Measurements from ENCODE around the gene LYPLA2.
A peak's percentile ranks its signal among the peaks of the same experiment; 100 is the strongest.

LYPLA2 gene

DNA sequence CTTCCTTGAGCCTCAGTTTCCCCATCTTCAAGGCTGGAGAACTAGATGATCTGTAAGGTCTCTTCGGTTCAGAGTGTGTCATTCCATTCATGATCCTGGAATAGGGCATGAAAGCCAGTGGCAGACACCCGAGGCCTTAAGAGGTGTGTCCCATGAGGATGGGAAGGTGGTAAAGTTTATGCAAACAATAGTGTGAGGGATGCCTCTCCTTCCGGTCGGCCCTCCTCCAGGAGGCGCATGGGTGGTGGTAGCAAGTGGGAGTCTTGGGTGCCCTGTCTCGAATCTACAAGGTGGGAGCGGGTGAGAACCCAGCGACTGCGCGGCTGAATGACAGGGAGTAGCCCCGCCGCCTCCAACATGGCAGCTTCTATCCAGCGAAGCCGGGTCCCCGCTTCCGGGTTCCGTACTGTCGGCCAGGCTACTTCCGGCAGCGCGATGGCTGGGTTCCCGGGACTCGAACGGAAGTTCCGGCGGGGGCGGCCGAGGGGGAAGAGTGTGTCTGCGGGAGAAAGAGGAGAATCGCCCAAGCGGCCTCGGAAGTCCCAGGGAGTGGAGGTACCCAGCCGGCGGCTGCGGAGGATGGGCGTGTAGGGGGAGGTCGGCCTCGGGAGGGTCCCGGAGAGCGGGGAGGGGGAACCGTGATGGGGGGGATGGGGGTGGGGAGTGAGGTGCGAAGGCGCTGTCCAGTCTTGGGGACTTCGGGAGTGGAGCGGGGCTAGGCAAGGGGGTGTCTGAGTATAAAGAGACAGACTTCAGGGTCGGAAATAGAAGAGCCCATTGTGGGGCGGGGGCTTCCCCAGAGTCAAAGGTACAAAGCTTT lies at the start of gene LYPLA2:
LYPLA2 (plus strand) TSS at position 450 of the 820 bp plus-strand sequence. CDS start 1,538 bp downstream, outside the sequence.
- DNase-seq (ENCODE audit: low read depth), result peak; percentile 87
- peak within 1 kb of the TSS; percentile 92 for H3K4me3 ChIP-seq (ENCODE audit: low read length)
- no peak for TF ChIP-seq CTCF (conservative IDR thresholded peaks at IDR 0.05; ENCODE audit: low read length)

- no peak overlapping the region for H3K4me3 ChIP-seq (ENCODE audit: low read length)
- DNase-seq (ENCODE audit: low read depth), result peak; percentile 48
- TF ChIP-seq CTCF (conservative IDR thresholded peaks at IDR 0.05; ENCODE audit: low read length), result no peak
These were observed 49.3 kb upstream of the LYPLA2 start for GRCh38 chr1:23741609-23742008.

- peak overlapping the region; percentile 76 for H3K4me3 ChIP-seq (ENCODE audit: low read length)
- TF ChIP-seq CTCF (conservative IDR thresholded peaks at IDR 0.05; ENCODE audit: low read length), result no peak
- peak; percentile 29 for DNase-seq (ENCODE audit: low read depth)
These were observed 48.2 kb upstream of the LYPLA2 start for GRCh38 chr1:23742670-23743286.

GRCh38 chr1:23743287-23744152 lies 47.4 kb upstream of the LYPLA2 start, which contains the start of gene ELOA:
TSS of gene ELOA (plus strand) at chr1:23743471. CDS start at chr1:23743504, 33 bp downstream.
- peak within 1 kb of the TSS; percentile 76 for H3K4me3 ChIP-seq (ENCODE audit: low read length)
- DNase-seq (ENCODE audit: low read depth), result peak; percentile 63
- no peak for TF ChIP-seq CTCF (conservative IDR thresholded peaks at IDR 0.05; ENCODE audit: low read length)

DNA sequence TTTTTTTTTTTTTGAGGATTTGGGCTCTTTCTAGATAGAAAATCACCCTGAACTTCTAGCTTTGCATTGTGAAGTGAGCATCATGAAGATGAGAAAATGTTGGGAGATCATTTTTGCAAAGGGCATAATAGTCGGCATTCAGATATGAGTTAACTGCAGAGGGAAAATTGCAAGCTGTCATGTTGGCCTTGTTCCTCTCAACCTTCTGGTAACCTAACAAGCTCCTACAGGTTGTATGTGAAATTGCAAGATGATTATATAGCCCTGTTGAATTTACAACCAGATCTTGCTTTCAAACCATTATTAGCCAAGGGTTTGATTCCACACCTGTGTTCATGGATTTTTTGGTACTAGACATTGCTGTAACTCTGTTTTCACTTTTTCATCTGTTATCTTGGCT lies 45.4 kb upstream of the LYPLA2 start:
- H3K4me3 ChIP-seq (ENCODE audit: low read length), result peak overlapping the region; percentile 11; the same call in 1 of the 2 replicates

GRCh38 chr1:23748016-23748415 lies 42.9 kb upstream of the LYPLA2 start:
- no peak for TF ChIP-seq CTCF (conservative IDR thresholded peaks at IDR 0.05; ENCODE audit: low read length)
- no peak for DNase-seq (ENCODE audit: low read depth)

More for the DNA sequence above, 45.4 kb upstream of the LYPLA2 start:
- DNase-seq (ENCODE audit: low read depth), result peak; percentile 53
- peak; percentile 58 for TF ChIP-seq CTCF (conservative IDR thresholded peaks at IDR 0.05; ENCODE audit: low read length)

More at GRCh38 chr1:23748016-23748415, 42.9 kb upstream of the LYPLA2 start:
- no peak overlapping the region for H3K4me3 ChIP-seq (ENCODE audit: low read length)
